ENCODE results near the gene LZTS2. TPM values are rescaled to one million over a fixed set of nuclear protein-coding genes. Genes with fewer than 3 reads are reported as not detected.

LZTS2 gene
- total RNA-seq, 2 experiments from 2014 or later, result 12.0 to 12.5 TPM

DNA sequence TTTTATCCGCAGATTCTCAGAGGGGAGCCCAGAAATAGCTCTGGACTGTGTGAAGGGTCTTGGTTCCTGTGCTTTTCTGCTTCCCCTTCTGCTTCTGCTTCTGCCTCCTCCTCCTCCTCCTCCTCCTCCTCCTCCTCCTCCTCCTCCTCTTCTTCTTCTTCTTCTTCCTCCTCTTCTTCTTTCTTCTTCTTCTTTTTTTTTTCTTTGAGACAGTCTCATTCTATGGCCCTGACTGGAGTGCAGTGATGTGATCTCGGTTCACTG lies 19.8 kb downstream of the LZTS2 start:
- peaks cover 35% of the 10 kb centered on the region for H3K27me3 Mint-ChIP-seq
- DNase-seq, result no peak
- ChIA-PET POLR2A (interaction anchor here (3.4 kb wide), 1 partner anchor 12 kb away, joined by 11 read pairs; the partner anchor contains the start of genes PDZD7 and SFXN3), CTCF (interaction anchor here (0.6 to 7.2 kb wide), 22 partner anchors 10 to 1002 kb away, joined by 3 to 199 read pairs (median 6); partner anchors contain the start of genes KAZALD1, LZTS2, MRPL43 and PDZD7)
- no peak overlapping the region for H3K4me3 Mint-ChIP-seq
- intact Hi-C loops (cut with micrococcal nuclease), result loop anchor here (2.0 kb wide), 1 partner anchor 41 kb away; the partner anchor contains the start of gene KAZALD1
- H3K4me1 Mint-ChIP-seq (ENCODE audit: low read depth), result peaks cover 12% of the 10 kb centered on the region
- no peak overlapping the region for H3K27ac Mint-ChIP-seq
- H3K36me3 Mint-ChIP-seq, result no peaks in the 10 kb centered on the region
- H3K9me3 Mint-ChIP-seq, result no peaks in the 10 kb centered on the region

- no peak overlapping the region for H3K4me3 Mint-ChIP-seq
- DNase-seq, result no peak
- intact Hi-C loops (cut with micrococcal nuclease), result loop anchor here (1.0 kb wide), 1 partner anchor 25 kb away; no protein-coding TSS in a partner anchor
- CTCF ChIA-PET, result interaction anchor here (1.5 to 7.2 kb wide), 2 partner anchors 11 to 121 kb away, joined by 8 to 137 read pairs; partner anchors contain the start of genes PDZD7 and SFXN3
- no peaks in the 10 kb centered on the region for H3K9me3 Mint-ChIP-seq
- no peak overlapping the region for H3K27ac Mint-ChIP-seq
- no peaks in the 10 kb centered on the region for H3K36me3 Mint-ChIP-seq
- H3K27me3 Mint-ChIP-seq, result peaks cover 32% of the 10 kb centered on the region
- peaks cover 3% of the 10 kb centered on the region for H3K4me1 Mint-ChIP-seq (ENCODE audit: low read depth)
- POLR2A ChIA-PET, result no interaction called here
Observed at GRCh38 chr10:101020427-101021075, 20.9 kb downstream of the LZTS2 start.

DNA sequence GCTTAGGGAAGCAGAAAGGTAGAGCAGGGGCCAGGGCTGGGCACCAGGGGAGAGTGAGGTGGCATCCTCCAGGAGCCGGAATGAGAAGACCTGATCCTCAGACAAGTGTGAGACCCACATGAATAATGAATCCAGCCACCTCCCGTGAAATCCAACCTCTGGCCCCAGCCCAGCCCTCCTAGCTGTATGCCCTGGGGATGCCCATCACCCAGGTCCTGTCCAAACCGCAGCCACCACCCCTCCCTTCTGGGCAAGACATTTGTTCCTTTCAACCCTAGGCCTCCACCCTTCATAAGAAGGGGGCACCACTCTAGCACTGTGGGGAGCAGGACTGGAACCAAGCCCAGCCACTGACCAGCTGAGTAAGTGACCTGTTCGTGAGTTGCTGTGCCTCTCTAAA lies 21.6 kb downstream of the LZTS2 start:
- intact Hi-C loops (cut with micrococcal nuclease), result no loop called here
- ChIA-PET CTCF (no interaction called here), POLR2A (no interaction called here)
- Mint-ChIP-seq H3K27ac (no peak overlapping the region), H3K4me3 (no peak overlapping the region), H3K27me3 (peaks cover 28% of the 10 kb centered on the region), H3K9me3 (no peaks in the 10 kb centered on the region), H3K36me3 (no peaks in the 10 kb centered on the region), H3K4me1 (ENCODE audit: low read depth) (peaks cover 3% of the 10 kb centered on the region)
- no peak for DNase-seq

- Mint-ChIP-seq H3K4me3 (no peak overlapping the region), H3K27ac (no peak overlapping the region), H3K27me3 (peaks cover 23% of the 10 kb centered on the region), H3K4me1 (ENCODE audit: low read depth) (peaks cover 3% of the 10 kb centered on the region), H3K9me3 (no peaks in the 10 kb centered on the region), H3K36me3 (no peaks in the 10 kb centered on the region)
- POLR2A ChIA-PET, result no interaction called here
- DNase-seq, result no peak
- CTCF ChIA-PET, result interaction anchor here (0.8 to 1.6 kb wide), 2 partner anchors 8 to 28 kb away, joined by 4 read pairs; no protein-coding TSS in a partner anchor
- intact Hi-C loops (cut with micrococcal nuclease), result no loop called here
Observed at GRCh38 chr10:101021692-101022251, 22.2 kb downstream of the LZTS2 start.

DNA sequence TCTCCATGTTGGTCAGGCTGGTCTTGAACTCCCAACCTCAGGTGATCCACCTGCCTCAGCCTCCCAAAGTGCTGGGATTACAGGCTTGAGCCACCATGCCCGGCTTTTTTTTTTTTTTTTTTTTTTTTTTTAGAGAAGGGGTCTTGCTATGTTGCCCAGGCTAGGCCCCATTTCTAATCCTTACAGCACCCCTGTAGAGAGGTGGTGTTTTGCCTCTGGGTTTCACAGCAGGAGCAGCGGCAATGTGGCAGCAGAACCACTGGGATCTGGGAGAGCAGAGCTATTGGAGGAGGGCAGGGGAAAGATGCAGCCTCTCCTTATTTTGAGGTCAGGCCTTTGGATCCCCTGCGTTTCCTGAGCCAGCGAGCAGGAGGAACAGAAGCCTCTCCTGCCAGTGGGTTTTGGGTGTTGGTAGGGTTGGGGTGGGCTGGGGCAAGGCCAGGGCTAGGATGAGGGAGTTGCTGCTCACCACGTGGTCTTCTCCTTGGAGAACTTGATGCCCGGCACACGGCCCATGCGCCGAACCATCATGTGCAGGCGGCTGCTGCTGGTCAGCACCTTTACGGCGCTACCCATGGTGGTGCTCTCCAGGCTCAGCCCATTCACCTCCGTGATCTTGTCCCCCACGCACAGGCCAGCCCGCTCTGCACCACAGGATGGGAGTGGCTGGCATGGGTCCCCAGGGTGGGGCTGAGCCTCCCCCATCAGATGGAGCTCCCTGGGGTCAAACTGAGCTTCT lies 23.5 kb downstream of the LZTS2 start:
- H3K4me3 Mint-ChIP-seq, result no peak overlapping the region
- CTCF ChIA-PET, result interaction anchor here (0.6 to 1.6 kb wide), 4 partner anchors 9 to 67 kb away, joined by 3 to 4 read pairs (median 4); no protein-coding TSS in a partner anchor
- intact Hi-C loops (cut with micrococcal nuclease), result no loop called here
- no peaks in the 10 kb centered on the region for H3K36me3 Mint-ChIP-seq
- peaks cover 16% of the 10 kb centered on the region for H3K27me3 Mint-ChIP-seq
- H3K9me3 Mint-ChIP-seq, result no peaks in the 10 kb centered on the region
- H3K27ac Mint-ChIP-seq, result no peak overlapping the region
- H3K4me1 Mint-ChIP-seq (ENCODE audit: low read depth), result peaks cover 3% of the 10 kb centered on the region
- DNase-seq, result no peak
- POLR2A ChIA-PET, result interaction anchor here (1.2 kb wide), 1 partner anchor 20 kb away, joined by 3 read pairs; no protein-coding TSS in a partner anchor

DNA sequence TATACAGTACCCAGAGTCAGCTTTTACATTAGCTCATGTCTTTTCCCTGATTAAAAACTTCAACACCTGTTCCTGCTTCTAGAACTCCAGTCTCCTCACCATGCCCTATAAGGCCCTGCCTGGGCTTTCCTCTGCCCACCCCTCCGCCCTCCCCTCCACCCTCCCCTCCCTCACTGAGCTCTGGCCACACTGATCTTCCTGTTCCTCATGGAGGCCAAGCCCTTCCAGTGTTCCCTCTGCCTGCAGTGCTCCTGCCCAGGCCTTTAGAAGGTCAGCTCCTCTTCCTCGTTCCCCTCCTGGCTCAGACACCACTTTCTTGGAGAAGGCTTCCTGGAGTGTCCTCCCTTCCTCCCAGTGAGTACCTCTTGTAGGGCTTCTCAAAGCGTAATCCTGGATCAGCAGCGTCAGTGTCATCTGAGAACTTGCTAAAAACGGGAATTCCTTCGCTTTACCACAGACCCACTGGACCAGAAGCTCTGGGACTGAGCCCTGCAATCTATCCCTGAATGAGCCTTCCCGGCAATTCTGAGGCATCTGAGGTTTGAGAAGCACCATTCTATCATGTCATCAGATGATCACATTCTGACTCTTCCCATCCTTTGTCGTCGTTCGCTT lies 27.6 kb downstream of the LZTS2 start:
- CTCF ChIA-PET, result interaction anchor here (0.7 to 28.4 kb wide), 6 partner anchors 10 to 37 kb away, joined by 4 to 559 read pairs (median 8); partner anchors contain the start of gene KAZALD1
- H3K36me3 Mint-ChIP-seq, result no peaks in the 10 kb centered on the region
- no peaks in the 10 kb centered on the region for H3K27me3 Mint-ChIP-seq

GRCh38 chr10:101028446-101029337 lies 29.1 kb downstream of the LZTS2 start:
- no peaks in the 10 kb centered on the region for H3K9me3 Mint-ChIP-seq
- POLR2A ChIA-PET, result interaction anchor here (1.5 kb wide), 1 partner anchor 14 kb away, joined by 3 read pairs; no protein-coding TSS in a partner anchor
- H3K27ac Mint-ChIP-seq, result no peak overlapping the region
- no peaks in the 10 kb centered on the region for H3K36me3 Mint-ChIP-seq
- H3K4me3 Mint-ChIP-seq, result no peak overlapping the region
- peaks cover 14% of the 10 kb centered on the region for H3K4me1 Mint-ChIP-seq (ENCODE audit: low read depth)
- intact Hi-C loops (cut with micrococcal nuclease), result loop anchor here (5.0 kb wide), 1 partner anchor 51 kb away; no protein-coding TSS in a partner anchor
- DNase-seq, result no peak
- CTCF ChIA-PET, result interaction anchor here (0.6 to 28.4 kb wide), 10 partner anchors 12 to 334 kb away, joined by 3 to 559 read pairs (median 4); partner anchors contain the start of gene KAZALD1
- no peaks in the 10 kb centered on the region for H3K27me3 Mint-ChIP-seq

More for the DNA sequence above, 27.6 kb downstream of the LZTS2 start:
- intact Hi-C loops (cut with micrococcal nuclease), result loop anchor here (5.0 kb wide), 1 partner anchor 50 kb away; no protein-coding TSS in a partner anchor
- H3K4me3 Mint-ChIP-seq, result no peak overlapping the region
- DNase-seq, result no peak
- POLR2A ChIA-PET, result interaction anchor here (0.8 kb wide), 1 partner anchor 10 kb away, joined by 3 read pairs; no protein-coding TSS in a partner anchor
- H3K27ac Mint-ChIP-seq, result no peak overlapping the region
- H3K9me3 Mint-ChIP-seq, result no peaks in the 10 kb centered on the region
- peaks cover 2% of the 10 kb centered on the region for H3K4me1 Mint-ChIP-seq (ENCODE audit: low read depth)

DNA sequence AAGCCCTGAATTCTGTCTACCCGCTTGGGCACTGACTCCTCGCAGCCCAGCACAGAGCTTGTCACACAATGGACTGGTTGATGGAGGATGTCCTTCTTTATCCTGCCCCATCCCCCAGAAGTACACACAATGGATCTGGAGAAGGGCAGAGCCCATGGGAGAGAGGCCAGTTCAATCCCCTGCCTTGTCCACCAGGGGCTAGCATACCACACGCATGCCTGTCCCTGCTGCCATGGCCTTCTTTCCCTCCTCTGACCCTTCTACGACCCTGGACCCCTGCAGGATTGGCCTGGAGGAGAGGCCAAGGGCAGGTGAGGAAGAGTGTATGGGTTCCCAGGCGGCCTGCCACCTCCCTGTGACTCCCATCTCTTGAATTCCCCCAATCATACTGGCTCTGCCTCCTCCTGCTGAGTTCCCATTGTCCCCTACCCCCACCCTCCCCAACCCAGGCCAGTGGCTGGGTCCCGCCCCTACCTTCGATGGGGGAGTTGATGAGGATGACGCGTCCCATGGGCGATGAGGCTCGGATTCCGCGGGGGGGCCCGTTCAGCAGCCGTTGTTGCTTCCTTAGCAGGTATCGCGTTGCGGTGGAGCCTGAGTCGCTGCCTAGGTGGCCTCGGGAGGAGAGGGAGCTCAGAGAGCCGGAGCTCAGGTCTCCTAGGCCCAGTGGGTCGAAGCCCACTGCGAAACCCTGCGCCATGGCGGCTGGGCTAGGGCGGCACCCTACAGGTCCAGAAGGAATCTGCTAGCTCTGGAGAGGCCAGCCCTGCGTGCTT lies 30.1 kb downstream of the LZTS2 start:
- no peaks in the 10 kb centered on the region for H3K27me3 Mint-ChIP-seq
- no peaks in the 10 kb centered on the region for H3K9me3 Mint-ChIP-seq
- H3K27ac Mint-ChIP-seq, result no peak overlapping the region
- POLR2A ChIA-PET, result interaction anchor here (1.5 to 3.0 kb wide), 2 partner anchors 13 to 15 kb away, joined by 3 to 14 read pairs; no protein-coding TSS in a partner anchor
- intact Hi-C loops (cut with micrococcal nuclease), result loop anchor here (2.0 to 5.0 kb wide), 3 partner anchors 17 to 117 kb away; partner anchors contain the start of gene SLF2
- peaks cover 2% of the 10 kb centered on the region for H3K36me3 Mint-ChIP-seq
- H3K4me1 Mint-ChIP-seq (ENCODE audit: low read depth), result peaks cover 17% of the 10 kb centered on the region
- H3K4me3 Mint-ChIP-seq, result no peak overlapping the region
- CTCF ChIA-PET, result interaction anchor here (0.6 to 28.4 kb wide), 9 partner anchors 11 to 113 kb away, joined by 4 to 559 read pairs (median 25); partner anchors contain the start of gene KAZALD1
- no peak for DNase-seq

GRCh38 chr10:101030496-101031127 lies 31.0 kb downstream of the LZTS2 start:
- no peak for DNase-seq
- Mint-ChIP-seq H3K27me3 (no peaks in the 10 kb centered on the region), H3K27ac (no peak overlapping the region), H3K4me3 (peak overlapping the region; percentile 79), H3K36me3 (peaks cover 5% of the 10 kb centered on the region), H3K9me3 (no peaks in the 10 kb centered on the region), H3K4me1 (ENCODE audit: low read depth) (peaks cover 17% of the 10 kb centered on the region)
- intact Hi-C loops (cut with micrococcal nuclease), result loop anchor here (2.0 to 5.0 kb wide), 2 partner anchors 18 to 118 kb away; partner anchors contain the start of gene SLF2
- ChIA-PET POLR2A (interaction anchor here (0.9 to 3.0 kb wide), 6 partner anchors 12 to 35 kb away, joined by 3 to 14 read pairs (median 8); partner anchors contain the start of genes KAZALD1 and LZTS2), CTCF (interaction anchor here (0.6 to 28.4 kb wide), 16 partner anchors 12 to 753 kb away, joined by 3 to 559 read pairs (median 4); partner anchors contain the start of genes KAZALD1, LZTS2 and NPM3)

All from activated CD4-positive, alpha-beta memory T cell treated with anti-CD3 and anti-CD28 coated beads for 36 hours (primary cell).